Middle frontal gyrus (tissue), 1 donor: ENCODE results near the gene GSDME.
"Not testable (repeated sequence)": the region's sequence is repeated elsewhere in the genome, so short reads cannot be mapped to it uniquely, and the experiment has no call there.

Source experiments
- DNase-seq: peaks from one replicate; pipeline ENCODE4 v3.0.0-alpha.2; 2015; ENCODE audit warnings: low spot score; ENCODE audit errors: extremely low spot score

The GSDME gene

DNA sequence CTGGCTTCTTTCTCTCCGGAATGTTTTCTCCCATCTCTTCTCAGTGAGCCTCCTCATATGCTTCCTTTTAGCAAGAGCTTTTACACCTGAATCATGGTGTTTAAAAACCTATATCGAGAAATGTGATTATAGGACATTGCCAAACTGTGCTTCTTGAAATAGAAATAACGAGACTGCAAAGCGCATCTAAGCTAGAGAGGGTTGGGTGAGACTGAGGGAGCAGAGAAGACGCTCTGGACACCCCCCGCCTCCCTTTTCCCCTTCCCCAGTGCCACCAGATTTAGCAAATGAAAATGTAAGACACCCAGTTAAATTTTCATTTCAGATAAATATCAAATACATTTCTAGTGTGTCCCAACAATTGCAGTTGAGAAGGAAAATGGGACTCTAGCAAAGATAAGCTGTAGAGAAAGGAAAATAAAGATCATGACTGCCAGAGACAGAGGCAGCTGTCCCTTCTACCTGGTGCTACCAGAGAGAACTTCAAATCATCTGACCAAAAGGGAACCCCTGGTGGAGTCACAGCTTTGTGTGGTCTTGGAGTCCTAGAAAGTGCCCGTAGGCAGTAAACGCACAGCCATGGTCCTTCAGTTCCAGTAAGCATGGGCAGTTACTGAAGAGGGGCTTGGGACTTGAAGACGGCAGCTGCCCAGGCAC lies 14.6 kb downstream of the GSDME start:
- DNase-seq, result no peak

GRCh38 chr7:24741679-24742505 lies 15.4 kb downstream of the GSDME start:
- no peak for DNase-seq

DNA sequence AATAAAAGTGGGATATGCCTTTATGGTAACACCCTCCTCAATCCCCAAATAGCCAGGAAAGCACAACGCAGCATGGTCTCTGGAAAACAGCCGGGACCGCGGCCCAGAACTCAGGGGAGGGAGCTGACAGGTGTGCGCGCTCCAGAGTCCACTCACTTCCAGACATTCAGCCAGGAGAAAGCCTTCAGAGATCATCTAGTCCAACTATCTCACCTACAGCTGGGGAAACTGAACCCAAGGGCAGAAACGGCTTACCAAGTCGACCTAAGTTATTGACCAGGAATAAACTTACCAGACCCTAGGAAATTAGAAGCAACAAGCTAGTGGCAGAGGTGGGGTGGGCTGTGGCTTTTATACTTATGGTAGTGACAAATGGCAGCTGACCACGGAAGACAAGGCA lies 16.4 kb downstream of the GSDME start:
- DNase-seq, result no peak

DNA sequence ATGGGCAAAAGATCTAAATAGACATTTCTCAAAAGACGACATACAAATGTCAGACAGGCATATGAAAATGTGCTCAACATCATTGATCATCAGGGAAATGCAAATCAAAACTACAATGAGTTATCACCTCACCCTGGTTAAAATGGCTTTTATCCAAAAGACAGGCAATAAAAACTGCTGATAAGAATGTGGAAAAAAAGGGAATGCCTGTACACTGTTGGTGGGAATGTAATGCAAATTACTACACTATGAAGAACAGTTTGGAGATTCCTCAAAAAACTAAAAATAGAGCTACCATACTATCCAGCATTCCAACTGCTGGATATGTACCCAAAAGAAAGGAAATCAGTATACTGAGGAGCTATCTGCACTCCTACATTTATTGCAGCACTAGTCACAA lies 18.0 kb downstream of the GSDME start:
- DNase-seq, result no peak

GRCh38 chr7:24738577-24738976 lies 18.7 kb downstream of the GSDME start:
- no peak for DNase-seq

GRCh38 chr7:24737281-24737680 lies 20.0 kb downstream of the GSDME start:
- DNase-seq, result no peak

- not testable (repeated sequence) for DNase-seq
Measured at GRCh38 chr7:24735594-24735993, 21.7 kb downstream of the GSDME start.

- no peak for DNase-seq
Measured at GRCh38 chr7:24734306-24734705, 23.0 kb downstream of the GSDME start.

GRCh38 chr7:24733414-24734060 lies 23.7 kb downstream of the GSDME start:
- no peak for DNase-seq

GRCh38 chr7:24732646-24733413 lies 24.4 kb downstream of the GSDME start:
- DNase-seq, result no peak

DNA sequence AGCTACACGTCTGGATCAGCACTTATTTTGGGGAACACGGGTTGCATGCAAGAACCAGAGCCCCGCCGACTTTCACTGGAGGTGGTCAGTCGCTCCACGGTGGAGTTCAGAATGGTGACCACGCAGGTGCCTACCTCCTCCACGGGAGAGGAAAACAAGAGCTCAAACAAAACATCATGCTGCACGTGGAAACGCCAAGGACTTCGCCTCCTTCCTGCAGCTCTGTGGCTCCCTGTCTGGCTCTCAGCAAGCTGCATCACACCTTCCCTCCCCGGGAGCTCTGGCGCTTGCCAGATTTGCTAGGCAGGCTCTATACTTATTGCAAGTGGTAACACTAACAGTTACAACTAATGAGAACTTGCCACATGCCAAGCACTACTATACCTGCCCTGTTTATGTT lies 26.0 kb downstream of the GSDME start:
- no peak for DNase-seq

DNA sequence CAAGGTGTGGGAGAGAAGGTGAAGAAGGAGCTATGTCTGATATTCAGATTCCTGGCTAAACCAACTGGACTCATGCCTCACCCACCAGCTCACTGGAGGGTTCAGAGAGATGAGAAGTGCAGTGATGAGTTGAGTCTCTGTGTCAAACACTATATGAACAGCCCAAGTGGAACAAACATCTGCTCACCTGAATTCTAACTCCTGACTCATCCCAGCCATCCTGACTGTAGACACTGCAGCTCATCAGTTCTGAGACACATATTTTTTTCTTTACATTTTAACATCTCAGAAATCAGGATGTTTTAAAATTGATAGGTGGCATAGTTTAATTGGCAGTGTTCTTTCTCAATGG lies 27.3 kb downstream of the GSDME start:
- no peak for DNase-seq

GRCh38 chr7:24729365-24730017 lies 27.8 kb downstream of the GSDME start:
- no peak for DNase-seq

GRCh38 chr7:24728503-24729364 lies 28.5 kb downstream of the GSDME start:
- no peak for DNase-seq

GRCh38 chr7:24728121-24728500 lies 29.2 kb downstream of the GSDME start:
- DNase-seq, result no peak

- no peak for DNase-seq
Measured at GRCh38 chr7:24727154-24728120, 29.8 kb downstream of the GSDME start.

GRCh38 chr7:24725554-24726241 lies 31.6 kb downstream of the GSDME start:
- DNase-seq, result no peak

GRCh38 chr7:24724451-24725190 lies 32.6 kb downstream of the GSDME start:
- no peak for DNase-seq
